ENCODE results near the gene USP22. TPM values are rescaled to one million over a fixed set of nuclear protein-coding genes. Genes with fewer than 3 reads are reported as not detected.

USP22 gene
- total and polyA plus RNA-seq, 2 of the 4 experiments (the other 2 are of a cell fraction) = 161 to 319 TPM

DNA sequence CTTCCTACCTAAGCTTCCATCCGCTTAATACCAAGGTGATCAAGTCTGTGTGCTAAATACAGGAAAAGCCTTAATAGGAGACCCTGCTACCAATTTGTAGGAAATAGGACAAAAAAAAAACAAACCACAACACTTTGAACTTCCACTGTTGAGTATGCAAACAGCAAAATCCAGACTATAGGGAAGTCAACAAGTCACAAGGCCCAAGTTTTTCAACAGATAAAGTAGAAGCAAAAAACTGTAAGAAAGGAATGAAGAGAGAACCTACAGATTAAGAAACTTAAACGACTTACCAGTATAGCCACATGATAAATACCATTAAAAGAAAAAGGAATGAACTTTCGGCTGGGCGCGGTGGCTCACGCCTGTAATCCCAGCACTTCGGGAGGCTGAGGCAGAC is 7.4 kb downstream of the USP22 start:
- Histone ChIP-seq H2AK9ac (replicated peaks; ENCODE audit: low read depth, low read length, poor library complexity) (no peak overlapping the region), H3K14ac (replicated peaks; ENCODE audit: low read depth, low read length) (no peak overlapping the region), H3K56ac (ENCODE audit: extremely low read depth, insufficient read depth, low read length) (no peak overlapping the region), H2AK5ac (ENCODE audit: low read depth, low read length) (no peak overlapping the region), H2BK20ac (ENCODE audit: low read depth, low read length) (no peak overlapping the region), H2BK120ac (ENCODE audit: low read depth, low read length) (no peak overlapping the region), H3K23ac (ENCODE audit: low read depth, low read length) (no peak overlapping the region), H3K4me3 (ENCODE audit: insufficient read depth, low read depth, low read length) (no peak overlapping the region), H3K9ac (ENCODE audit: low read depth, low read length) (no peak overlapping the region), H4K91ac (ENCODE audit: insufficient read depth, low read depth, low read length) (no peak overlapping the region), H3K27ac (ENCODE audit: insufficient read depth, low read length) (no peak overlapping the region), H3K9me3 (ENCODE audit: control insufficient read depth, insufficient read depth, low read length) (no peaks in the 10 kb centered on the region), H3K18ac (ENCODE audit: low read depth, low read length) (no peak overlapping the region), H3K27me3 (ENCODE audit: control insufficient read depth, insufficient read depth, low read length) (no peaks in the 10 kb centered on the region), H3K4me1 (ENCODE audit: control insufficient read depth, insufficient read depth, low read length) (peaks cover 30% of the 10 kb centered on the region), H4K20me1 (ENCODE audit: insufficient read depth, low read length) (peaks cover 100% of the 10 kb centered on the region), H3K79me1 (ENCODE audit: low read depth in 1 of 2, low read length in 2 of 2) (peaks cover 0 to 62% of the 10 kb centered on the region in 2 experiments; a peak in 2 of 4 replicates), H3K9me1 (ENCODE audit: insufficient read depth, low read length) (peaks cover 48% of the 10 kb centered on the region), H3K4ac (ENCODE audit: low read depth, low read length) (no peak overlapping the region), H3K36me3 (ENCODE audit: control insufficient read depth, insufficient read depth, low read length) (peaks cover 7% of the 10 kb centered on the region), H3K4me2 (ENCODE audit: low read depth, low read length) (no peak overlapping the region; the same call in 1 of the 2 replicates), H4K8ac (ENCODE audit: low read depth in 2 of 2, low read length in 2 of 2) (no peak overlapping the region), H4K5ac (ENCODE audit: low read depth, low read length) (no peak overlapping the region), H2BK15ac (ENCODE audit: low read depth, low read length) (no peak overlapping the region), H2AFZ (replicated peaks; ENCODE audit: low read length, poor library complexity) (no peak overlapping the region), H2BK5ac (ENCODE audit: low read depth, low read length, poor library complexity, severe bottlenecking) (no peak overlapping the region)
- dilution Hi-C loops (cut with HindIII; ENCODE audit: low sequenced_read_pairs, unreplicated experiment) = no loop called here
- DNase-seq (no peak), ATAC-seq (ENCODE audit: low read depth) (no peak)
- CTCF ChIA-PET = interaction anchor here (0.6 kb wide), 1 partner anchor 64 kb away, joined by 3 read pairs; no protein-coding TSS in a partner anchor
- BruUV-seq (replicated peaks) = no TSS peak
- POLR2A ChIA-PET (ENCODE audit: unreplicated experiment) = no interaction called here
- TF ChIP-seq, protein P1, sequence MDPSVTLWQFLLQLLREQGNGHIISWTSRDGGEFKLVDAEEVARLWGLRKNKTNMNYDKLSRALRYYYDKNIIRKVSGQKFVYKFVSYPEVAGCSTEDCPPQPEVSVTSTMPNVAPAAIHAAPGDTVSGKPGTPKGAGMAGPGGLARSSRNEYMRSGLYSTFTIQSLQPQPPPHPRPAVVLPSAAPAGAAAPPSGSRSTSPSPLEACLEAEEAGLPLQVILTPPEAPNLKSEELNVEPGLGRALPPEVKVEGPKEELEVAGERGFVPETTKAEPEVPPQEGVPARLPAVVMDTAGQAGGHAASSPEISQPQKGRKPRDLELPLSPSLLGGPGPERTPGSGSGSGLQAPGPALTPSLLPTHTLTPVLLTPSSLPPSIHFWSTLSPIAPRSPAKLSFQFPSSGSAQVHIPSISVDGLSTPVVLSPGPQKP (IDR thresholded peaks at IDR 0.05; ENCODE audit: borderline replicate concordance, low read depth, low read length) = no peak
- intact Hi-C loops (cut with micrococcal nuclease) = no loop called here
- no CpG with 5 or more reads among the region's 7 CpGs for WGBS, 2 experiments (ENCODE audit: extremely low coverage in 2 of 2, insufficient read length in 1 of 2)
- in situ Hi-C loops (cut with MboI; ENCODE audit: low sequenced_read_pairs) = no loop called here
